GM10248 (cell line): Measurements from ENCODE around the gene GP1BB.
"Not testable (repeated sequence)": the region's sequence is repeated elsewhere in the genome, so short reads cannot be mapped to it uniquely, and the experiment has no call there.

Source experiments
- CTCF ChIA-PET: fragments of 300-600 bp; sonication (Branson Sonifier 250); formaldehyde crosslinking; extraction: SDS; loops from one replicate; lab custom pipeline; 2021; ENCODE audit warnings: antibody characterized with exemption; lab: Yijun Ruan, JAX
- POLR2A ChIA-PET: fragments of 350-650 bp; sonication (Branson Sonifier 250); formaldehyde crosslinking; extraction: SDS; loops from one replicate; lab custom pipeline; 2020; ENCODE audit warnings: antibody characterized with exemption; lab: Yijun Ruan, JAX
- DNase-seq: peaks from one replicate; pipeline ENCODE4 v3.0.0; 2012; ENCODE audit errors: extremely low spot score
- CTCF ChIP-seq: IDR thresholded peaks from 2 replicates; pipeline ENCODE4 v1.5.1; 2012; ENCODE audit warnings: mild to moderate bottlenecking, low read depth; ENCODE audit errors: extremely low read depth, missing control alignments, control extremely low read depth

GP1BB gene

GRCh38 chr22:19723232-19723982 is at the start of gene GP1BB:
TSS of gene GP1BB (plus strand) at chr22:19723539. CDS start at chr22:19723570, 31 bp downstream.
- TF ChIP-seq CTCF: peak; percentile 17
- no peak for DNase-seq
- ChIA-PET CTCF (interaction anchor here (0.8 to 1.4 kb wide), 7 partner anchors 15 to 291 kb away, joined by 3 read pairs; no protein-coding TSS in a partner anchor), POLR2A (no interaction called here)

- POLR2A ChIA-PET: no interaction called here
- TF ChIP-seq CTCF: no peak
- CTCF ChIA-PET: no interaction called here
- DNase-seq: no peak
These were observed 49.7 kb upstream of the GP1BB start for GRCh38 chr22:19673660-19674059.

GRCh38 chr22:19674129-19674928 is 49.0 kb upstream of the GP1BB start:
- ChIA-PET POLR2A (no interaction called here), CTCF (no interaction called here)
- no peak for DNase-seq
- TF ChIP-seq CTCF: no peak

GRCh38 chr22:19674929-19675253 is 48.4 kb upstream of the GP1BB start:
- POLR2A ChIA-PET: no interaction called here
- DNase-seq: no peak
- no peak for TF ChIP-seq CTCF
- CTCF ChIA-PET: interaction anchor here (1.2 kb wide), 1 partner anchor 25 kb away, joined by 3 read pairs; no protein-coding TSS in a partner anchor

GRCh38 chr22:19675428-19675827 is 47.9 kb upstream of the GP1BB start:
- ChIA-PET POLR2A (no interaction called here), CTCF (interaction anchor here (1.2 kb wide), 1 partner anchor 25 kb away, joined by 3 read pairs; no protein-coding TSS in a partner anchor)
- DNase-seq: no peak
- no peak for TF ChIP-seq CTCF

GRCh38 chr22:19676437-19676836 is 46.9 kb upstream of the GP1BB start:
- DNase-seq, POLR2A ChIA-PET, CTCF ChIA-PET: not testable (repeated sequence)
